Fibroblast of the aortic adventitia (primary cell): ENCODE data around the gene USPL1. TPM values are rescaled to one million over a fixed set of nuclear protein-coding genes. Genes with fewer than 3 reads are reported as not detected.
"Not testable (repeated sequence)": the region's sequence is repeated elsewhere in the genome, so short reads cannot be mapped to it uniquely, and the experiment has no call there.

Experiments used
- DNase-seq: peaks from one replicate; pipeline ENCODE4 v3.0.0-alpha.2; 2010; ENCODE audit warnings: low read depth
- H3K4me3 ChIP-seq: 2 replicates; pipeline ENCODE4 v1.5.1; 2011; ENCODE audit warnings: low read depth, mild to moderate bottlenecking, control low read depth, low read length, moderate library complexity
- CTCF ChIP-seq: IDR thresholded peaks from 2 replicates; pipeline ENCODE4 v1.5.1; 2011; ENCODE audit warnings: mild to moderate bottlenecking, low read length, control low read depth, inconsistent platforms; ENCODE audit not compliant: insufficient read depth
- total RNA-seq: library from RNA; depleted of rRNA; stranded (reverse); fragments of >200 nt; gene quantifications from 2 replicates; pipeline ENCODE4 v1.2.3, GENCODE V29; 2012; ENCODE audit warnings: low replicate concordance

The USPL1 gene
- total RNA-seq, 1 donor = 20.3 TPM

- no peak for DNase-seq
- no peak for TF ChIP-seq CTCF
- H3K4me3 ChIP-seq = no peak overlapping the region
These were observed 17.1 kb downstream of the USPL1 start for GRCh38 chr13:30634838-30635237.

- H3K4me3 ChIP-seq = no peak overlapping the region
- no peak for DNase-seq
- no peak for TF ChIP-seq CTCF
These were observed 20.6 kb downstream of the USPL1 start for GRCh38 chr13:30638301-30638700.

GRCh38 chr13:30639671-30640070 lies 22.0 kb downstream of the USPL1 start:
- DNase-seq = peak; percentile 80
- no peak overlapping the region for H3K4me3 ChIP-seq
- no peak for TF ChIP-seq CTCF

- not testable (repeated sequence) for H3K4me3 ChIP-seq, DNase-seq
These were observed 23.5 kb downstream of the USPL1 start for GRCh38 chr13:30641173-30641572.

- DNase-seq = no peak
- TF ChIP-seq CTCF = no peak
- no peak overlapping the region for H3K4me3 ChIP-seq
These were observed 27.9 kb downstream of the USPL1 start for GRCh38 chr13:30645629-30646028.

- no peak for DNase-seq
- TF ChIP-seq CTCF = no peak
- H3K4me3 ChIP-seq = no peak overlapping the region
These were observed 29.7 kb downstream of the USPL1 start for GRCh38 chr13:30647420-30647819.

GRCh38 chr13:30647824-30648521 lies 30.3 kb downstream of the USPL1 start:
- no peak overlapping the region for H3K4me3 ChIP-seq
- TF ChIP-seq CTCF = no peak
- no peak for DNase-seq
